HG03280 (cell line): ENCODE data around the gene COL5A2.

ENCODE experiments used
- ATAC-seq: cut with Tn5 transposase; IDR thresholded peaks from one replicate; pipeline ENCODE4 v1.9.1; 2021; ENCODE audit warnings: mild to moderate bottlenecking, moderate library complexity; ENCODE audit not compliant: unreplicated experiment

COL5A2 gene

DNA sequence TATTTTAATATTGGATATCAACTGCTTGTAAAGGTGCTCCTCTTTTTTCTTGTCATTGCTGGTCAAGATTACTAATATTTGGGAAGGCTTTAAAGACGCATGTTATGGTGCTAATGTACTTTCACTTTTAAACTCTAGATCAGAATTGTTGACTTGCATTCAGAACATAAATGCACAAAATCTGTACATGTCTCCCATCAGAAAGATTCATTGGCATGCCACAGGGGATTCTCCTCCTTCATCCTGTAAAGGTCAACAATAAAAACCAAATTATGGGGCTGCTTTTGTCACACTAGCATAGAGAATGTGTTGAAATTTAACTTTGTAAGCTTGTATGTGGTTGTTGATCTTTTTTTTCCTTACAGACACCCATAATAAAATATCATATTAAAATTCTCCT, 167.2 kb downstream of the COL5A2 start:
- no peak for ATAC-seq

DNA sequence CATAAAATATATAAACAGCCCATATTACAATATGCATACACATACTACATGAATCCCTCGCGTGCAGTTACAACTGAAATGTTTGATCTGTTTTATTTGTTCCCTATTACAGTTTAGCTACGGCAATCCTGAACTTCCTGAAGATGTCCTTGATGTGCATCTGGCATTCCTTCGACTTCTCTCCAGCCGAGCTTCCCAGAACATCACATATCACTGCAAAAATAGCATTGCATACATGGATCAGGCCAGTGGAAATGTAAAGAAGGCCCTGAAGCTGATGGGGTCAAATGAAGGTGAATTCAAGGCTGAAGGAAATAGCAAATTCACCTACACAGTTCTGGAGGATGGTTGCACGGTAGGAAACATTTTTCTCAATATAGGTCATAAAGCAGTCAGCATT, 169.0 kb downstream of the COL5A2 start:
- ATAC-seq, result no peak

DNA sequence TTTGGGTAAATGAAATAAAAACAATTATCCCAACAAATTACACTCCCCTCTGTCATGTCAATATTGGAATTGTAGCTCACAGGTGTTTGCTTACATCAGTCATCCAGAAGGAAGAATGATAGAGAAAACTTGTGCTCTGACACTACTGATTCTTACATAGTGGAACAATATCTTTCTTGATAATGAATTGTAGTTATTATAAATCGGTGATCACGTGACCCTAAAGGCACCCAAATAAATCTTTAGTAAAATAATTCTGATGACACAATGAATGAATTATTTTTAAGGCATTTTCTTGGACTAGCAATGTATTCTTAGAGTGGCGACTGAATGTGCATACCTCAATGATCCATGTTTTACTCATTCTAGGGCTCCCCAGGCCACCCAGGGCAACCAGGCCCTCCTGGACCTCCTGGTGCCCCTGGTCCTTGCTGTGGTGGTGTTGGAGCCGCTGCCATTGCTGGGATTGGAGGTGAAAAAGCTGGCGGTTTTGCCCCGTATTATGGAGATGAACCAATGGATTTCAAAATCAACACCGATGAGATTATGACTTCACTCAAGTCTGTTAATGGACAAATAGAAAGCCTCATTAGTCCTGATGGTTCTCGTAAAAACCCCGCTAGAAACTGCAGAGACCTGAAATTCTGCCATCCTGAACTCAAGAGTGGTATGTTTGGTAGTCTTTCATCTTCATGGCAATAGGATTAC, 170.9 kb downstream of the COL5A2 start:
- ATAC-seq, result no peak

DNA sequence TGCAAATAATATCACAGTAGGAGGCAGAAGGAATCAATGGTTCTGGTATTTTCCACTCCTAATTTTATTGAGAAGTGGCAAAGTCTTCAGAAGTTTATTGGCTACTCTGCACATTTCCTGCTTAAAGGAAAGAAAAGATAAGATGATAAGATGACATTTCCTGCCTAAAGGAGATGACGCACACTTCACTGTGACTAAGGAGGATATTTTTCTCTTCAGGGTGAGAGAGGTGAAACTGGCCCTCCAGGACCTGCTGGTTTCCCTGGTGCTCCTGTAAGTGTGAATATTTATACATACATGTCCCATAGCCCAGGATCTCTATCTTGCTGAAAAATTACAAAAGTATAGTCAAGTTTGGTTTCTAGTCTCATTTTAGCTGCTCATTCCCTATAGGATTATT, 177.5 kb downstream of the COL5A2 start:
- no peak for ATAC-seq

DNA sequence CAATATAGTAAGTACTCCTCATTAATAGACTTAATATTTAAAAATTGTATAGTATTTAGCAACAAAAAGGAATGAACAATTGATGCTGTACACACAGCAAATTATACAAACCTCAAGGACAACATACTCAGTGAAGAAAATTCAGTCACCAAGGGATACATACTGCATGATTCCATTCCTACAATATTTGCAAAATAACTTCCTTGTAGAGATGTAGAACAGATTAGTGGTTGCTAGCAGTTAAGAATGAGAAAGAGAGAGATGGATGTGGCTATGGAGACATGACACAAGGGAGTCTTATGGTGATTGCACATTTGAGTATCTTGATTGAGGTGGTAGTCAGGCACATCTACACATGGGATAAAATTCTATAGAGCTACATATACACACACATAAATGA, 179.3 kb downstream of the COL5A2 start:
- no peak for ATAC-seq

DNA sequence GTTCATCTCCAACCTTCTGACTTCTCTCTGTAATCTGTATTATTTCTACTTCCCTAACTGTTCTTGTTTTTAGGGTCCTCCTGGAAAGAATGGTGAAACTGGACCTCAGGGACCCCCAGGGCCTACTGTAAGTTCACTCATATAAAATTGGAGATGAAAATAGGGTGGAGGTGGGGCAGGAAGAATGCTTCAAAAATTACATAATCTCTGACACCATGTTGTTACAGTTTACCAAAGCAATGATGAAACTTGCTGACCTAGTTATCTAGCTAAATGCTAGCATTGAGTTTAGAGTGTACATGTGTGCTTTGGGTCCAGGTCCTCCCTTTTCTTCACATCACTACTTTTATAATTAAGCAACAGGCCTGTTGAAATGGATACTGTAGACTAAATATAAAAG, 182.3 kb downstream of the COL5A2 start:
- ATAC-seq, result no peak

DNA sequence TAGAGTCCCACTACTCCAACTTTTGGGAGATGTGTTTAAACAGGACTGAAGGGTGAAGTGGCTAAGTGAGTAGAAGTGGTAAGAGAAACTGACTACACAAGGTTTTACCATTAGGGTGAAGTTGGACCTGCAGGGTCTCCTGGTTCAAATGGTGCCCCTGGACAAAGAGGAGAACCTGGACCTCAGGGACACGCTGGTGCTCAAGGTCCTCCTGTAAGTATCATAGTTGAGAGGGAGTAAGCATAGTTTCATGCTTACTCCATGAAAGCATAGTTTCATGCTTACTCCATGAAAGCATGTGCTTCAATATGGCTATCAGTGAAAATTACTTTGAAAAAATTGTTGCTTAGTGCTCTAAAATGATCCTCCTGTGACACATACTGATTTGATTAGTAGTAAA, 186.3 kb downstream of the COL5A2 start:
- ATAC-seq, result no peak

DNA sequence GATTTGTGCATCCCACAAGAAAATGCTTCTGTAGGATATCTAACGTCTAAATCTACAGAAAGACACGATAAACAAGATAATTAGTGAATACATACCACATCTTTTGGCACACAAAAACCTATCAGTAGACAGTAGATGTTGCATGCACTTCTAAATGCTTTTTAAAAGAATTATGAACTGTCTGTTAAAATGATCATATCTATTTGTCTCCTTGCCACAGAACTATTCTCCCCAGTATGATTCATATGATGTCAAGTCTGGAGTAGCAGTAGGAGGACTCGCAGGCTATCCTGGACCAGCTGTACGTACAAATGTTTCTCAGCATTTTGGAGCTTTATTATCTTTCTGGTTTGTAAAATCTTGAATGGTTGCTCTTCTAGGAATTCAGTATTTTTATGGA, 192.7 kb downstream of the COL5A2 start:
- ATAC-seq, result no peak

DNA sequence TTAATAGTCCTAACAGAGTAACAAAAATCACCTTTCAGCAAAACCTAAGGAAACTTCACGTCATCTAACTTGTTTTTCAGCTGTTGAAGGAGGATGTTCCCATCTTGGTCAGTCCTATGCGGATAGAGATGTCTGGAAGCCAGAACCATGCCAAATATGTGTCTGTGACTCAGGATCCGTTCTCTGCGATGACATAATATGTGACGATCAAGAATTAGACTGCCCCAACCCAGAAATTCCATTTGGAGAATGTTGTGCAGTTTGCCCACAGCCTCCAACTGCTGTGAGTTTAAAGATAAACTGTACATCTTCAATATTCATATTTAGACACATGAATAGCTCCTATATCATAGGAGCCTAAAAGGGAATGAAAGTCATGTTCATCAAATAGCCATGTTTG, 194.9 kb downstream of the COL5A2 start:
- ATAC-seq, result no peak

DNA sequence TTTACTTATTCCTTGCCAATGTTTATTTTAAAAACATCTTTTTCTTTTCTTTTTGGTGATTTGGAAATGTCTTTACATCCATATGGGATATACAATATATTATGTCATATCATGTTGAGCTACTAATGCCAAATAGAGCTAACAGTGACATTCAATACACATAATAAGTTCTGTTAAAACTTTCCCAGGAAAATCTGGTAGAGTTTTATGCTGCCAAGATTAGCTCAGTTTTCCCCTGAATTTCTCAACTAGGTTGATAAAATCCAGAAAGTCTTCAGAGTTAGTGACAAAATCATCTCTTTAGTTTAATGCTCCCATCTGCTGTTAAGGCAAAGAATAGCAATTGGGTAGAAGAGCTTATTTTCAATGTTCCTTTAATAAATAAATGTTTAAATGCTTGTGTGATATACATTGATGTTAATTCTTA, 195.5 kb downstream of the COL5A2 start:
- ATAC-seq, result no peak

DNA sequence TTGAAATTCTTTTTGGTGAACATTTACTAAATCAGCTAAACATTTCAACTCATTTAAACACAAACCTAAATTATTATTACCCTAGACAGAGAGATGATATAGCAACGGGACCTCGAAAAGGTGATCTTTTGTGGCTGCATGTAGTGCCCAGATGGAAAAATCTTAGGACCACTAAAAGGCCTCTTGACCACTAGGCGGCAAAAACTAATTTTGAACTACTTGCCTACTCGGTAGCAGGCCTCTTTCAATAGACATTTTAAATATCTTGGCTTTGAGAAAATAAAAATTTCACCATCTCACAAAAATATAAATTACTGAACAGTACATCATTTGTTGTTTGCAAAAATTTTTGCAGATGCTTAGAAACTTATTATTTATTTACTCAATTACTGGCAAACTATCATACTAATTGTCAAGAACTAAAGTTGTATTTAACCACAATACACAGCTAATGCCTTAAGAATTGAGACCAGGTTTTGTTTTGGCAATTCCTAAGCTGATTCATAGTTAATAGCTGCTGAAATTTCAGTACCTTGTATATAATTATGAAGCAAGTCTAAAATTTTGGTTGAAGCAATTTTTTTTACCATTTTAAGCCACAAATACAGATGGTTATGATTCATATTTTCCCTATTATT, 196.0 kb downstream of the COL5A2 start:
- ATAC-seq, result no peak
